Skin of body (tissue), 2 donors: ENCODE measurements around the gene PLA2G4D. TPM values are rescaled to one million over a fixed set of nuclear protein-coding genes. Genes with fewer than 3 reads are reported as not detected.
"Not testable (repeated sequence)": the region's sequence is repeated elsewhere in the genome, so short reads cannot be mapped to it uniquely, and the experiment has no call there.

ENCODE experiments used
- DNase-seq: peaks from one replicate; lab custom pipeline; 2025; lab: John Stamatoyannopoulos, UW
- total RNA-seq: library from RNA; depleted of rRNA; stranded (reverse); fragments of >200 nt; gene quantifications from one replicate; pipeline ENCODE4 v1.2.3, GENCODE V29; 2014

Gene PLA2G4D
- total RNA-seq, 1 donor from 2014 or later = 4.8 TPM

- DNase-seq = no peak
Observed at GRCh38 chr15:42123546-42123945, 29.2 kb upstream of the PLA2G4D start.

GRCh38 chr15:42121682-42122081 lies 27.3 kb upstream of the PLA2G4D start:
- no peak for DNase-seq

GRCh38 chr15:42121021-42121420 lies 26.7 kb upstream of the PLA2G4D start:
- DNase-seq = no peak

GRCh38 chr15:42120285-42120684 lies 25.9 kb upstream of the PLA2G4D start:
- DNase-seq = no peak

- DNase-seq = no peak
Observed at GRCh38 chr15:42119446-42119760, 25.0 kb upstream of the PLA2G4D start.

GRCh38 chr15:42118650-42119445 lies 24.5 kb upstream of the PLA2G4D start:
- DNase-seq = peak; percentile 25

GRCh38 chr15:42111924-42112323 lies 17.6 kb upstream of the PLA2G4D start:
- no peak for DNase-seq

GRCh38 chr15:42110367-42110766 lies 16.0 kb upstream of the PLA2G4D start:
- DNase-seq = no peak

GRCh38 chr15:42108806-42109205 lies 14.4 kb upstream of the PLA2G4D start:
- DNase-seq = no peak

GRCh38 chr15:42108189-42108588 lies 13.8 kb upstream of the PLA2G4D start:
- no peak for DNase-seq

GRCh38 chr15:42107473-42107872 lies 13.1 kb upstream of the PLA2G4D start:
- no peak for DNase-seq

- no peak for DNase-seq
Observed at GRCh38 chr15:42106288-42106687, 11.9 kb upstream of the PLA2G4D start.

GRCh38 chr15:42104095-42104891 lies 9.9 kb upstream of the PLA2G4D start:
- DNase-seq = no peak

- no peak for DNase-seq
Observed at GRCh38 chr15:42102646-42103235, 8.4 kb upstream of the PLA2G4D start.

GRCh38 chr15:42101861-42102260 lies 7.5 kb upstream of the PLA2G4D start:
- no peak for DNase-seq

GRCh38 chr15:42100021-42100800 lies 5.8 kb upstream of the PLA2G4D start:
- DNase-seq = no peak

- no peak for DNase-seq
Observed at GRCh38 chr15:42097018-42097417, 2.7 kb upstream of the PLA2G4D start.

GRCh38 chr15:42093966-42094365 lies 396 bp downstream of the PLA2G4D start:
- DNase-seq = no peak

- DNase-seq = no peak
Observed at GRCh38 chr15:42092398-42093318, 1.7 kb downstream of the PLA2G4D start.

GRCh38 chr15:42091753-42092397 lies 2.5 kb downstream of the PLA2G4D start:
- DNase-seq = not testable (repeated sequence)
